Stimulated activated naive B cell treated with anti-CD40 and anti-IgM and Interleukin-4, amounts not matched to agents 10 μg/mL and 1 μg/mL and 100 μg/mL, for 72 hours (primary cell): ENCODE results near the gene EME2.
A peak's percentile ranks its signal among the peaks of the same experiment; 100 is the strongest.
"Not testable (repeated sequence)": the region's sequence is repeated elsewhere in the genome, so short reads cannot be mapped to it uniquely, and the experiment has no call there.

Source experiments
- ATAC-seq, 2 donors: fragments of 150-1000 bp; cut with Tn5 transposase; replicated peaks; 2 replicates each; pipeline ENCODE4 v1.10.0; 2021; ENCODE audit warnings: moderate library complexity in 1 of 2
- DNase-seq: peaks from one replicate; pipeline ENCODE4 v3.0.0; 2021
- H3K27ac Mint-ChIP-seq: one replicate; pipeline ENCODE4 v1.8.0; 2022; ENCODE audit warnings: mild to moderate bottlenecking, mixed read lengths
- H3K27me3 Mint-ChIP-seq, 2 donors: one replicate each; pipeline ENCODE4 v1.8.0; 2022; ENCODE audit warnings: mixed read lengths in 2 of 2
- H3K36me3 Mint-ChIP-seq, 2 donors: one replicate each; pipeline ENCODE4 v1.8.0; 2022; ENCODE audit warnings: mixed read lengths in 2 of 2, mild to moderate bottlenecking in 1 of 2
- H3K4me1 Mint-ChIP-seq, 2 donors: one replicate each; pipeline ENCODE4 v1.8.0; 2022; ENCODE audit warnings: mixed read lengths in 2 of 2, mild to moderate bottlenecking in 1 of 2
- H3K4me3 Mint-ChIP-seq, 2 donors: one replicate each; pipeline ENCODE4 v1.8.0; 2022; ENCODE audit warnings: mild to moderate bottlenecking in 2 of 2, mixed read lengths in 2 of 2, moderate library complexity in 1 of 2
- H3K9me3 Mint-ChIP-seq, 2 donors: one replicate each; pipeline ENCODE4 v1.8.0; 2022; ENCODE audit warnings: mixed read lengths in 2 of 2, mild to moderate bottlenecking in 1 of 2

EME2 gene

DNA sequence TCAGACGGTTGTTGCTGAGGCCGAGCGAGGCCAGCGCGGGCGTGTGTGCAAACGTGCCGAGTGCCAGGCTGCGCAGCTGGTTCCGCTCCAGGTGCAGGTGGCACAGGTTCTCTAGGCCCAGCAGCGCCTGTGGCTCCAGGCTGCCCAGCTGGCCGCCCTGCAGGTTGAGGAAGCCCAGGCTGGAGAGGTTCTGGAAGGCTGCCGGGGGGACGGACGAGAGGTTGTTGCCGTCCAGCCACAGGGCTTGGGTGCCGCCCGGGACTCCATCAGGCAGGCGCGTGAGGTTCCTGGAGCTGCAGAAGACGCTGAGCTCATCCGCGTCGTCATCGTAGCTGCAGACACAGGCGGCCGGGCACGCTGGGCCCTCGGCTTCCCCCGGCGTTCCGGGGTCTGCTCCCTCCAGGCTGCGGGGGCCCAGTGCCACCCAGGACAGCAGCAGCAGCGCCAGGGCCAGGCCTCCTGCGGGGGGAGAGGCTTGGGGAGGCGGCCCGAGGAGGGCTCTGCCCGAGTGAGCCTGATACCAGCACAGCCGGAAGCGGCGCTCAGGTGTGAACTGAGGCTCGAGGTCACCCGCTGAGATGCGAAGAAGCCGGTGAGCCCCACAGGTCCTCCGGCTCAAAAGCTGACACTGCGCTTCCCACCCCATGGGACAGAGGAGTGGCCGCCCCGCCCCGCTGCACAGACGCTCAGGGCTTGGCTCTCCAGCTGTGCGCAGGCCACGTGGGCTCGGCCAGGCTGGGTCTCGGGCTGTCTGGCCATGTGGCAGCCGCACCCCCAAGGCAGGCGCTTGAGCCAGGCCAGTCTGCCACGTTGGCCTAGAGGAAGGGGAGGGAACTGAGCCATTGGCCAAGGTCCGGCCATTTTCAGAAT is 19.6 kb downstream of the EME2 start:
- ATAC-seq (no peak), DNase-seq (no peak)
- Mint-ChIP-seq H3K9me3 (peaks cover 0 to 3% of the 10 kb centered on the region in 2 donors), H3K36me3 (peaks cover 15 to 24% of the 10 kb centered on the region in 2 donors), H3K27ac (no peak overlapping the region), H3K4me1 (peaks cover 2 to 5% of the 10 kb centered on the region in 2 donors), H3K4me3 (no peak overlapping the region), H3K27me3 (no peaks in the 10 kb centered on the region)

DNA sequence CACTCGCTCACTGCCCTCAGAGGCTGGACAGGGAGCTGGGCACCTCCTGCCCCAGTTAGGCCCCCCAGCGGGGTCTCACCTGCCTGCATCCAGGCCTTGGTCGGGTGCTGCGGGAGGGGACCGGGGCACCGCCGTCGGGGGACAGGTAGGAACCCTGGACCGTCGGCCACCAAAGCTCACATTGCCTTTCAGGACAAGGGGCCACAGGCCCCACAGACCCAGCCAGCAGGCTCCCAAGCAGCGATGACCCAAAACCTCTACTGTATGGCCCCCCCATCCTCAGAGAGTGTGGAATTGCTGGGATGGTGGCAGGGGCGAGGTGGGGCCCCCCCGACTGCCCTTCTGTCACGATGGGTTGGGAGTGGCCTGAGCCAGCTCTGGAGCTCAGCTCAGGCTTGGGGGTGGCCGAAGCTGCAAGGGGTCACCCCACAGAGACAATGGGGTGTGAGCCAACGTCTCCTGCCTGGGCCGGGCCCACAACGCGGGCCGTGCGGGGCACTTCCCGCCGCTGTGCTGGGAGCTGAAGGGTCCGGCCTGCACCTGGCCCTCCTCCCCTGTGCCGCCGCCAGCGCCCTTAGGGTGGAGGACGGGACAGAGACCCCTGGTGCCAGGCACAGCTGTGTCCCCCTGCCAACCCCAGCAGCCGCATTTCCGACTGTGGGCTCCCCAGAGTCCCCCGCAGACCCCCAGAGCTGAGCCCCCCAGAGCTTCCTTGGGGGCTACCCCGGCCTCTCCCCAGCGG is 20.4 kb downstream of the EME2 start:
- Mint-ChIP-seq H3K4me3 (no peak overlapping the region), H3K9me3 (peaks cover 0 to 4% of the 10 kb centered on the region in 2 donors), H3K27me3 (no peaks in the 10 kb centered on the region), H3K4me1 (peaks cover 2 to 5% of the 10 kb centered on the region in 2 donors), H3K27ac (no peak overlapping the region), H3K36me3 (peaks cover 17 to 24% of the 10 kb centered on the region in 2 donors)
- DNase-seq (no peak), ATAC-seq (no peak)

DNA sequence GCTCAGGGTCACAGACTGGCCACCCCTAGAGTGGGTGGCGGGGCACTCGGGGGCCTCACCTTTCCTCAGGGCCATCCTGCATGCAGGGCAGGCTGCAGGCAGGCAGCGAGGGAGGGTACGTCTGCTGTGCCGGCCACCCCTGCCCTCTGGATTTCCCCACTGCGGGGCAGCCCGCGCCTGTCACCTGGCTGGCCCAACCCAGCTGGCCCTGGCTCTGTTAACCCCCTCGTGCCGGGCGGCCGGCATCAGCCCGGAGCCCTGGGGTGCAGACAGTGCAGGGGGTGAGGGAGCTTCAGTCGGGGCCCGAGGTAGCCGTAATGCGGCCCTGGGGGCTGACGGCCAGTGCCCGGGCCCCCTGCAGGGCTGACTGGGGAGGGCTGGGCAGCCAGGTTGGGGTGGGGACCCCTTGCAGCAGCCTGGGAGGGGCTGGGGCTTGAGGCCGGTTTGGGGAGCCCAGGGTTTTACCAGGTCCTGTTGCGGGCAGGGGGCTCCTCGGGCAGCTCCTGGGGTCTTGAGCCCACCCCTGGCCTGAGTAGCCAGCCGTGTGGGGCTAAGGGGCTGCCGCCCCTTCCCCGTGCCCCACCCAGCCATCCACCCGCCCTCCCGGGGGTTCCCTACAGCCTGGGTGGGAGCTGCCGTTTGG is 21.1 kb downstream of the EME2 start, which contains the start of gene IGFALS:
TSS of gene IGFALS (minus strand) at position 128 of the 643 bp plus-strand sequence. CDS start at position 75, 53 bp downstream.
- H3K4me1 Mint-ChIP-seq = peaks cover 2 to 4% of the 10 kb centered on the region in 2 donors
- no peak within 1 kb of the TSS for H3K27ac Mint-ChIP-seq
- H3K27me3 Mint-ChIP-seq = no peaks in the 10 kb centered on the region
- peaks cover 0 to 5% of the 10 kb centered on the region in 2 donors for H3K9me3 Mint-ChIP-seq
- no peak within 1 kb of the TSS for H3K4me3 Mint-ChIP-seq
- peaks cover 18 to 21% of the 10 kb centered on the region in 2 donors for H3K36me3 Mint-ChIP-seq
- ATAC-seq (no peak), DNase-seq (no peak)

DNA sequence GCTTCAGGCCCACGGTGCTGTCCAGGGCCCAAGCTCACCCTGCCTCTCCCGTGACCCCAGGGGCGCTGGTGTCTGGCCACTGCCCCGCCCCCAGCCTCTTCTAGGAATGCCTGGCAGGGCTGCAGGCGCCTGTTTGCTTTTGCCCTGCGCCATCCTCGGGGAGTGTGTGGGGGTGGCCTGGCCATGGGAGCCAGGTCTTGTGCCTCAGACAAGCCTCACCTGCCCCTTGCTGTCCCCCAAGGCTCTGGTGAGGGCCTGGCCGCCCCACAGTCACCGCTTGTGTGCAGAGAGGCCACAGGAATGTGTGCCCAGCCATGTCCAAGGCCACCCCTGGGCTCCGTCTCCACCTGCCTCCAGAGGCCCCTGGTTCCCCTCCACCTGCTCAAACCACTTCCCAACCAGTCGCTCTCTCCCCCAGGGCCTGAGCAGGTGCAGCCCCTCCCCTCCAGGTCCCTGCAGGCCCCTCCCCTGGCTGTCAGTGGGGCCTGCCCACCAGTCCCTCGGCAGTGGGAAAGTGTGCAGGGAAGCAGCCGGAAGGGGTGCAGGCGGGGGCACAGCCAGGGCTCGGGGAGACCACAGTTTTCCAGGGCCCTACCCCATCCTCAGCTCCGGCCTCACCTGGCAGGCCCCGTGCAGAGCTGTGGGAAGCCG is 21.7 kb downstream of the EME2 start:
- Mint-ChIP-seq H3K27ac (no peak overlapping the region), H3K9me3 (peaks cover 4 to 9% of the 10 kb centered on the region in 2 donors), H3K27me3 (no peaks in the 10 kb centered on the region), H3K4me3 (no peak overlapping the region), H3K4me1 (no peaks in the 10 kb centered on the region), H3K36me3 (peaks cover 18 to 22% of the 10 kb centered on the region in 2 donors)
- DNase-seq (no peak), ATAC-seq (no peak)

DNA sequence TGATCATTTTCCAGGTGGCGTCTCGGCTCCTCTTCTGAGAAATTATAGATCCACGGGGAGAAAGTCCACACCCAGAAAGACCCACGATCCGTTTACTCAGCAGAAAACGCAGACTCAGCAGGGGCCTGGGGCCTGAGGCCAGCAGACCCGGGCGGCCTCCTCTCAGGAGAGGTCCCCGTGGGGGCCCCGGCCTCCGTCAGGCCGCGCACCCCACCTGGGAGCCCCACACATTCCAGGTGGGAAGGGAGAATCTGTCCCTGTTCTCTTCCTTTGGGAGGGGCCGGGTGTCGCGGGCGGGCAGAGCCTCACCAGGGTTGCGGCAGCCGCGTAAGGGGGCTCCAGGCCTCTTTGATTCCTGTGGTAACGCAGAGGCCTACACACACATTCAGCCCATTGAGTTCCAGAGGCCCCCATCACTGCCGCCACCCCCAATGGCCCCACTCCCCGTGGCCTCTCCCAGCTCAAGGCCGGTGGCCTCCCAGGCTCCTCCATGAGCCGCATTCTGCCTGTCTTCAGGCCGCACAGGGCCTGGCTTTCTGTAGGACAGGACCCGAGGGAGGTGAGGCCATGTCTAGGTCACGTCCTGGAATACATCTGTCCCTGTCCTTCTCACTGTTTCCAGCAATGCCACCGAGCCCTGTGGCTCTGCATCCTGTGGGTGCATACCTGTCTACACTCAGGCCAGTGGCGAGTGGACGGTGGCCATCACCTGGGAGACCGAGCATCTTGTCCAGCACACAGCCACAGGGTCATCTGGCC is 22.5 kb downstream of the EME2 start:
- ATAC-seq (no peak), DNase-seq (no peak)
- peaks cover 9 to 11% of the 10 kb centered on the region in 2 donors for H3K9me3 Mint-ChIP-seq
- H3K4me1 Mint-ChIP-seq = no peaks in the 10 kb centered on the region
- peaks cover 25 to 28% of the 10 kb centered on the region in 2 donors for H3K36me3 Mint-ChIP-seq
- no peak overlapping the region for H3K4me3 Mint-ChIP-seq
- H3K27ac Mint-ChIP-seq = no peak overlapping the region
- H3K27me3 Mint-ChIP-seq = no peaks in the 10 kb centered on the region

DNA sequence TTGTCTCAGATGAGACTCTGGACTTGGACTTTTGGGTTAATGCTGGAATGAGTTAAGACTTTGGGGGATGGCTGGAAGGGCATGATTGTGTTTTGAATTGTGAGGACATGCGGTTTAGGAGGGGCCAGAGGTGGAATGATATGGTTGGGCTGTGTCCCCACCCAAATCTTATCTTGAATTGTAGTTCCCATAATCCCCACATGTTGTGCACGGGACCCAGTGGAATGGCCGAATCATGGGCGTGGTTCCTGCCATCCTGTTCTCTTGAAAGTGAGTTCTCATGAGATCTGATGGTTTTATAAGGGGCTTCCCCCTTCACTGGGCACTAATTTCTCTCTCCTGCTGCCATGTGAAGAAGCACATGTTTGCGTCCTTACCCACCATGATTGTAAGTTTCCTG is 26.7 kb downstream of the EME2 start:
- DNase-seq, H3K27me3 Mint-ChIP-seq, H3K4me3 Mint-ChIP-seq, H3K4me1 Mint-ChIP-seq, H3K27ac Mint-ChIP-seq, ATAC-seq: not testable (repeated sequence)
- H3K36me3 Mint-ChIP-seq = peaks cover 24 to 27% of the 10 kb centered on the region in 2 donors
- peaks cover 13 to 14% of the 10 kb centered on the region in 2 donors for H3K9me3 Mint-ChIP-seq

DNA sequence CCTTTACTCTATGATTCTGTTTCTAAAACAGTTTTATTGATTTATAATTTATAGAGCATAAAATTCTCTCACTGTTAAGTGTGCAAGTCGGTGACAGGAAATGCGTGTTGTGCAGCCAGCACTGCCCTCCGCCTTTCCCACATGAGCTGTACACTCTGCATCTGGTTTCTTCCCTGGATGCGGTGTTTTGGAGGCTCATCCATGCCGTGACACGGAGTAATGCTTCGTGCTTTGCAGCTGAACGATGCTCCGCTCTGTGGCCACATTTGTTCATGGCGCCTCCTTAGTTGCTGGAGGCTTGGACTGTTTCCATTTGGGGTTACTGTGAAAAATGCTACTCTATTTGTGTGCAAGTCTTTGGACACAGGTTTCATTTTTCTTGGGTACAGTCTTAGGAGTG is 28.1 kb downstream of the EME2 start:
- Mint-ChIP-seq H3K9me3 (peaks cover 13 to 14% of the 10 kb centered on the region in 2 donors), H3K27me3 (no peaks in the 10 kb centered on the region), H3K4me3 (no peak overlapping the region), H3K4me1 (no peaks in the 10 kb centered on the region), H3K36me3 (peaks cover 24 to 38% of the 10 kb centered on the region in 2 donors), H3K27ac (no peak overlapping the region)
- no peak for DNase-seq
- no peak for ATAC-seq

DNA sequence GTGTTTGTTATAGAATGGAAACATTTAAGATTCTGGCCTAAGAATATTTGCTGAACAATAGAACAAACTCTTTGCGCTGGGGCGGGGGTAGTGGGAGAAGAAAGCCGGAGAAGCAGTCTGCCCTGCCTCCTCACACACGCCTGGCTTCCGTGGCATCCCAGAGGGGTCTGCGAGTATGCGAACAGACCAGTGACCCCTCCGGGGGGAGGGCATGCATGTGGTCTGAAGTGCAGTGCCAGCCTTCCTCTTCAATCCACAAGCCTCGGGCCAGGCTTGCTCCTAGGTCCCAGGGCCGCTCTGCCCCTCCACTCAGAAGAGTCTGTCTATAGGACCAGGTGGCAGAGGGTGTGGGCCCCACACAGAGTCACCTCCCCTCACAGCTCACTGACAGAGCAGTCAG is 35.0 kb downstream of the EME2 start:
- peaks cover 0 to 2% of the 10 kb centered on the region in 2 donors for H3K4me1 Mint-ChIP-seq
- no peak for DNase-seq
- ATAC-seq = no peak
- no peak overlapping the region for H3K4me3 Mint-ChIP-seq
- no peaks in the 10 kb centered on the region for H3K9me3 Mint-ChIP-seq
- peaks cover 23 to 35% of the 10 kb centered on the region in 2 donors for H3K36me3 Mint-ChIP-seq
- H3K27me3 Mint-ChIP-seq = no peaks in the 10 kb centered on the region
- no peak overlapping the region for H3K27ac Mint-ChIP-seq

DNA sequence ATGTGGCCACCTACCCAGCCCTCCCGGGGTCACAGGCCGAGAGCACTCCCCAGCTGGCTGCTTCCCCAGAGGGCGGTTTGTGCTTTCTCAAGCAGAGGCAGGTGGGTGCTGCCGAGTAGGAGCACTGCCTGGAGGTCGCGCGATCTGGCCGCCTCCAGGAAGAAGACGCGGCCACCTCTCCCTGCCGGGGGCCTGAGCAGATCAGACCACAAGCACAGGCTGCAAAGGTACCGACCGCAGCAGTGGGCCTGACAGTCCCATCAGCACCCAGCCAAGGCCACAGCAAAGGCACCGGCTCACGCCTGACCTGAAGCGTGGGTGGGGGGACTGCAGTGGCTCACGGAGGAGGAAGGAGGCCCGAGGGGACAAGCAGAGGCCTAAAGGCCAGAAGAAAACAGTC is 36.1 kb downstream of the EME2 start:
- Mint-ChIP-seq H3K27me3 (no peaks in the 10 kb centered on the region), H3K4me3 (no peak overlapping the region), H3K27ac (peak overlapping the region; percentile 25), H3K4me1 (peaks cover 0 to 6% of the 10 kb centered on the region in 2 donors), H3K9me3 (no peaks in the 10 kb centered on the region), H3K36me3 (peaks cover 26 to 42% of the 10 kb centered on the region in 2 donors)
- ATAC-seq = no peak
- DNase-seq = no peak

DNA sequence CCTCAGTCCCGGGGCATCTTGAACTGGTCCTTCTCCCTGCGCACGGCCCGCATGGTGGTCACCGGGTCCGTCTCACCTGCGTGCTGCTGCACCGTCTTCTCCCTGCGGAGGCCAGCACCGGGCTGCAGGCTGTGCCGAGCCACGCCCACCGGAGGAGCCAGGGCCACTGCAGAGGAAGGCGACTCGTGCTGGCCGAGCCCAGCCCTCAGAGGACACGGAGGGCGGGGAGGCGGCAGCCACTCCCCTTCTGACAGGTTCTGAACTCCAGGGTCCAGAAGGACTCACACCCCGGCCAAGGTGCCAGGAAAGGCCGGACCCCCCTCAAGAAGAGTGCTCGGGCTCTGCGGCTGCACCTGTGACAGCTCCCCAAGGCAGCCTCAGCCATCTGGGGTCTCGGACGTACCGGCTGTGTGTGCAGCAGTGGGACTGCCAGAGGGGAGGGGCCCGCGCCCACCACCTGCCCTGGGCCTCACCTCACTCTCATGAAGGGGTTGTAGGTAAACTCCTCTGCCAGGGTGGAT is 36.7 kb downstream of the EME2 start:
- Mint-ChIP-seq H3K4me3 (no peak overlapping the region), H3K9me3 (no peaks in the 10 kb centered on the region), H3K36me3 (peaks cover 26 to 45% of the 10 kb centered on the region in 2 donors), H3K27ac (no peak overlapping the region), H3K27me3 (no peaks in the 10 kb centered on the region), H3K4me1 (peaks cover 0 to 6% of the 10 kb centered on the region in 2 donors)
- DNase-seq = no peak
- no peak for ATAC-seq

DNA sequence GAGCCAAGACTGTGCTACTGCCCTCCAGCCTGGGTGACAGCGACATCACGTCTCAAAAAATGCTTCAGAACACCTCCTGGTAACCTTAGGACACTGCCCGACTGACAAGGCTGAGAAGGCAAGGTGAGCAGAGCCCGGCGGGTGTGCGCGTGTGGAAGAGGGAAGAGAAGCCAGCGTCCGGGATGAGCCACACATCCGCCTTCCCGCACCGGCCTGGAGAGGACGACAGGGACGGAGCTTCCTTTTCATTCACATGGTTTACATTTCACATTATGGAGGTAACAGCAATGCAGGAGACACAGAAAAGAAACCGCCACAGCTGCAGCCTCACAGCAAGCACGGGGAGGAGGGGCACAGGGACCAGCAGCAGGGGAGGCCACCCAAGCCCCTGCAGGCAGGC is 37.5 kb downstream of the EME2 start:
- Mint-ChIP-seq H3K27ac (no peak overlapping the region), H3K36me3 (peaks cover 24 to 41% of the 10 kb centered on the region in 2 donors), H3K4me3 (no peak overlapping the region), H3K4me1 (peaks cover 0 to 6% of the 10 kb centered on the region in 2 donors), H3K27me3 (no peaks in the 10 kb centered on the region), H3K9me3 (no peaks in the 10 kb centered on the region)
- DNase-seq (no peak), ATAC-seq (no peak)

DNA sequence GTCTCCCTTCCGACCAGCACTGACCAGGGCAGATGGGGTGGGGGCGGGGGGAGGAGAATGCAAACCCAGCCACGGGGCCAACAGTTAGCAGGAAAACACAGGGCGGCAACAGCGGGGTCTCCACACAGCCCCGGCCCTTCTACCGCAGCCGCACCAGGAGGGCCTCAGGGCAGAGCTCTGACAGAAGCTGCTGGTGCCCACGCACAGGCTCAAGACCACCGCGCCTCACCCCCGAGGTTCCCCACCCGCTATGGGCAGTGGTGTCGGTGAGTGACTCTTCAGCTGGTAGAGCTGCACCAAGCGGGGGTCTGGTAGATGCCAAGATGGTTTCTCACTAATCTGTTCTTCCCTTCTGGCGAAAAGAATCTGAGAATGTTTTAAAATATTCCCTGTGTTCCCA is 37.9 kb downstream of the EME2 start:
- Mint-ChIP-seq H3K4me1 (peaks cover 0 to 6% of the 10 kb centered on the region in 2 donors), H3K27me3 (no peaks in the 10 kb centered on the region)

DNA sequence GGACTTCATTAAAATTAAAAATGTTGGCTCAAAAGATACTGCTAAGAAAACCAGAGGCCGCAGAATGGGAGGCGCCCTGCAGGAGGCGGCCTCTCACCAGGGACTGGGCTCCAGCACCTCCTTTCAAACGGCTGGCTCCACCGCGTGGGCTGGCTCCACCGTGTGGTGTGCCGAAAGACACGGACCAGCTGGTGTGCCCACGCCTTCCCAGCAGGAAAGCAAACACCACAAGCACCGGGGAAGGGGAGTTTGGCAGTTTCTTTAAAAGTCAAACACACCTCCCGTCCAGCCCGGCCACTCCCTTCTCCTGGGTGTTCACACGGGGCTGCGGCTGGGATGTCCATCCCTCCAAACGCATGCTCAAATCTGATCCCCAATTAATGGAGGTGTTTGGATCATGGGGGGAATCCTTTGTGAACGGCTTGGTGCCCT is 40.1 kb downstream of the EME2 start:
- Mint-ChIP-seq H3K36me3 (peaks cover 19 to 33% of the 10 kb centered on the region in 2 donors), H3K9me3 (no peaks in the 10 kb centered on the region), H3K4me1 (peaks cover 0 to 6% of the 10 kb centered on the region in 2 donors), H3K27me3 (no peaks in the 10 kb centered on the region), H3K4me3 (no peak overlapping the region), H3K27ac (no peak overlapping the region)
- ATAC-seq = peak; percentile 46 to 74
- no peak for DNase-seq

More for the DNA sequence above, 37.9 kb downstream of the EME2 start:
- H3K27ac Mint-ChIP-seq = no peak overlapping the region
- H3K9me3 Mint-ChIP-seq = no peaks in the 10 kb centered on the region
- DNase-seq = no peak
- H3K4me3 Mint-ChIP-seq = no peak overlapping the region
- peaks cover 25 to 41% of the 10 kb centered on the region in 2 donors for H3K36me3 Mint-ChIP-seq
- ATAC-seq = no peak
